H9 (cell line): ENCODE data around the gene PRDX3. TPM values are rescaled to one million over a fixed set of nuclear protein-coding genes. Genes with fewer than 3 reads are reported as not detected.

Experiments used
- DNase-seq: peaks from one replicate; pipeline ENCODE4 v3.0.0-alpha.2; 2017
- H2AFZ ChIP-seq: one replicate; pipeline ENCODE4 v1.6.1; 2013; ENCODE audit warnings: mild to moderate bottlenecking, low read length, control low read depth, moderate library complexity
- H2AK5ac ChIP-seq: 2 replicates; pipeline ENCODE4 v1.6.1; 2013; ENCODE audit warnings: low read length, control low read depth, mixed read lengths; ENCODE audit not compliant: insufficient read length
- H2BK120ac ChIP-seq: one replicate; pipeline ENCODE4 v1.6.1; 2013; ENCODE audit warnings: low read depth, mild to moderate bottlenecking, low read length, control low read depth, inconsistent platforms; ENCODE audit not compliant: poor library complexity, severe bottlenecking
- H2BK12ac ChIP-seq: 2 replicates; pipeline ENCODE4 v1.6.1; 2013; ENCODE audit warnings: low read length, control low read depth, mixed read lengths, low read depth; ENCODE audit not compliant: insufficient read length
- H2BK15ac ChIP-seq: 2 replicates; pipeline ENCODE4 v1.6.1; 2013; ENCODE audit warnings: low read depth, low read length, control low read depth
- H2BK20ac ChIP-seq: one replicate; pipeline ENCODE4 v1.6.1; 2013; ENCODE audit warnings: low read depth, mild to moderate bottlenecking, low read length, control low read depth, inconsistent platforms; ENCODE audit not compliant: poor library complexity, severe bottlenecking
- H2BK5ac ChIP-seq: 2 replicates; pipeline ENCODE4 v1.6.1; 2013; ENCODE audit warnings: low read length, control low read depth, mixed read lengths; ENCODE audit not compliant: insufficient read length
- H3K14ac ChIP-seq: 2 replicates; pipeline ENCODE4 v1.6.1; 2013; ENCODE audit warnings: low read length, control low read depth; ENCODE audit not compliant: insufficient read depth
- H3K18ac ChIP-seq: 2 replicates; pipeline ENCODE4 v1.6.1; 2013; ENCODE audit warnings: low read depth, mild to moderate bottlenecking, mixed read lengths, low read length, control low read depth; ENCODE audit not compliant: insufficient read length
- H3K23ac ChIP-seq: 2 replicates; pipeline ENCODE4 v1.6.1; 2013; ENCODE audit warnings: low read length, control low read depth, mixed read lengths, low read depth; ENCODE audit not compliant: insufficient read length
- H3K23me2 ChIP-seq: 2 replicates; pipeline ENCODE4 v1.6.1; 2013; ENCODE audit warnings: low read depth, mild to moderate bottlenecking, mixed read lengths, low read length, control low read depth; ENCODE audit not compliant: insufficient read length, poor library complexity, severe bottlenecking
- H3K27ac ChIP-seq: 2 replicates; pipeline ENCODE4 v1.5.1; 2013; ENCODE audit warnings: low read length, control low read depth, mixed read lengths, low read depth; ENCODE audit not compliant: insufficient read length
- H3K27me3 ChIP-seq: 2 replicates; pipeline ENCODE4 v1.6.1; 2013; ENCODE audit warnings: low read length, control low read depth, inconsistent platforms; ENCODE audit not compliant: insufficient read depth
- H3K4ac ChIP-seq: 2 replicates; pipeline ENCODE4 v1.6.1; 2013; ENCODE audit warnings: low read depth, mild to moderate bottlenecking, control low read depth, inconsistent platforms, low read length, moderate library complexity
- H3K4me1 ChIP-seq: 2 replicates; pipeline ENCODE4 v1.6.1; 2013; ENCODE audit warnings: low read length, control low read depth, inconsistent platforms; ENCODE audit not compliant: insufficient read depth
- H3K4me2 ChIP-seq: 2 replicates; pipeline ENCODE4 v1.6.1; 2013; ENCODE audit warnings: low read length, control low read depth, mixed read lengths; ENCODE audit not compliant: insufficient read length, insufficient read depth
- H3K56ac ChIP-seq: 2 replicates; pipeline ENCODE4 v1.6.1; 2013; ENCODE audit warnings: low read depth, mild to moderate bottlenecking, mixed read lengths, low read length, control low read depth; ENCODE audit not compliant: insufficient read length
- H3K79me1 ChIP-seq: 2 replicates; pipeline ENCODE4 v1.6.1; 2013; ENCODE audit warnings: low read depth, mild to moderate bottlenecking, moderate library complexity, low read length, control low read depth, inconsistent platforms; ENCODE audit not compliant: insufficient read depth, poor library complexity, severe bottlenecking
- H3K79me2 ChIP-seq: 2 replicates; pipeline ENCODE4 v1.6.1; 2013; ENCODE audit warnings: low read length, control low read depth, inconsistent platforms; ENCODE audit not compliant: insufficient read depth
- H3K9ac ChIP-seq: 2 replicates; pipeline ENCODE4 v1.6.1; 2013; ENCODE audit warnings: low read length, control low read depth, mixed read lengths; ENCODE audit not compliant: insufficient read length; ENCODE audit errors: extremely low read depth
- H3K9me3 ChIP-seq: one replicate; pipeline ENCODE4 v1.6.1; 2013; ENCODE audit warnings: low read depth, low read length, inconsistent platforms; ENCODE audit not compliant: control insufficient read depth
- H3T11ph ChIP-seq: one replicate; pipeline ENCODE4 v1.6.1; 2013; ENCODE audit warnings: mild to moderate bottlenecking, low read length, control low read depth, inconsistent platforms
- H4K20me1 ChIP-seq: one replicate; pipeline ENCODE4 v1.6.1; 2013; ENCODE audit not compliant: control insufficient read depth, insufficient read length, insufficient read depth
- H4K5ac ChIP-seq: 2 replicates; pipeline ENCODE4 v1.6.1; 2013; ENCODE audit warnings: low read depth, mild to moderate bottlenecking, mixed read lengths, low read length, control low read depth; ENCODE audit not compliant: insufficient read length
- H4K8ac ChIP-seq: replicated peaks from 2 replicates; pipeline ENCODE4 v1.6.1; 2013; ENCODE audit warnings: low read length, control low read depth, mixed read lengths, low read depth; ENCODE audit not compliant: insufficient read length
- H4K91ac ChIP-seq: 2 replicates; pipeline ENCODE4 v1.6.1; 2013; ENCODE audit warnings: low read depth, mild to moderate bottlenecking, moderate library complexity, mixed read lengths, low read length, control low read depth; ENCODE audit not compliant: insufficient read length
- H3K27ac Mint-ChIP-seq, 3 experiments: 2 replicates in 2 of 3; 3 replicates in 1 of 3; pipeline ENCODE4 v1.8.0; 2020 to 2021; ENCODE audit warnings: mixed read lengths in 3 of 3, mild to moderate bottlenecking in 1 of 3, moderate library complexity in 1 of 3
- H3K27me3 Mint-ChIP-seq: 2 replicates; pipeline ENCODE4 v1.8.0; 2021; ENCODE audit warnings: low read depth, mild to moderate bottlenecking, moderate library complexity, mixed read lengths
- H3K36me3 Mint-ChIP-seq, 3 experiments: 2 replicates in 2 of 3; 3 replicates in 1 of 3; pipeline ENCODE4 v1.8.0; 2020 to 2021; ENCODE audit warnings: low read depth in 3 of 3, mixed read lengths in 3 of 3; ENCODE audit not compliant: insufficient read depth in 1 of 3
- H3K4me1 Mint-ChIP-seq, 2 experiments: 2 replicates each; pipeline ENCODE4 v1.8.0; 2020; ENCODE audit warnings: mixed read lengths in 2 of 2
- H3K4me3 Mint-ChIP-seq, 2 experiments: 2 replicates in 1 of 2; 3 replicates in 1 of 2; pipeline ENCODE4 v1.8.0; 2020 to 2021; ENCODE audit warnings: mild to moderate bottlenecking in 2 of 2, mixed read lengths in 2 of 2, moderate library complexity in 1 of 2
- H3K9me3 Mint-ChIP-seq, 2 experiments: 2 replicates in 1 of 2; 3 replicates in 1 of 2; pipeline ENCODE4 v1.8.0; 2020; ENCODE audit warnings: mild to moderate bottlenecking in 2 of 2, mixed read lengths in 2 of 2, moderate library complexity in 1 of 2
- CTCF ChIP-seq: fragments of 200-600 bp; sonication (generic); conservative IDR thresholded peaks from 3 replicates; pipeline ENCODE4 v1.8.0; 2021; ENCODE audit warnings: antibody characterized with exemption, mild to moderate bottlenecking
- WGBS: extraction: QIAGEN DNeasy Blood & Tissue Kit; methylation state at CpG from one replicate; pipeline ENCODE4 v1.1.7; 2013; ENCODE audit warnings: missing lambda C conversion rate, low lambda C conversion rate, mixed read lengths; ENCODE audit not compliant: insufficient read length; ENCODE audit errors: extremely low coverage; 5-methylcytosine and 5-hydroxymethylcytosine counted together
- total RNA-seq: library from RNA; stranded (reverse); gene quantifications from 2 replicates; pipeline ENCODE4 v1.2.1, GENCODE V29; 2021

PRDX3 gene
- total RNA-seq, 1 experiment from 2014 or later: 181 TPM

- H2BK12ac ChIP-seq: no peak overlapping the region
- no peaks in the 10 kb centered on the region for H3K9me3 Mint-ChIP-seq
- H4K5ac ChIP-seq: no peak overlapping the region
- no CpG with 5 or more reads among the region's 4 CpGs for WGBS
- H2BK20ac ChIP-seq: no peak overlapping the region
- H3K79me2 ChIP-seq: no peaks in the 10 kb centered on the region
- no peaks in the 10 kb centered on the region for H3K9me3 ChIP-seq
- no peaks in the 10 kb centered on the region for H4K20me1 ChIP-seq
- no peak overlapping the region for H4K8ac ChIP-seq
- no peak overlapping the region for H2BK120ac ChIP-seq
- H3K23ac ChIP-seq: no peak overlapping the region
- no peak overlapping the region for H2AFZ ChIP-seq
- H3K4me1 Mint-ChIP-seq: peaks cover 12 to 18% of the 10 kb centered on the region in 2 experiments
- H2BK15ac ChIP-seq: no peak overlapping the region
- H3K27me3 ChIP-seq: no peaks in the 10 kb centered on the region
- H3K18ac ChIP-seq: no peak overlapping the region
- no peak overlapping the region for H3K4ac ChIP-seq
- H3K79me1 ChIP-seq: no peaks in the 10 kb centered on the region
- H3K27me3 Mint-ChIP-seq: peaks cover 17% of the 10 kb centered on the region
- no peaks in the 10 kb centered on the region for H3K4me1 ChIP-seq
- H3K4me3 Mint-ChIP-seq: no peak overlapping the region
- no peak overlapping the region for H3K27ac ChIP-seq
- H3K14ac ChIP-seq: no peak overlapping the region
- no peak overlapping the region for H3K56ac ChIP-seq
- no peaks in the 10 kb centered on the region for H3K36me3 Mint-ChIP-seq
- no peak overlapping the region for H3K4me2 ChIP-seq
- no peak for DNase-seq
- H3T11ph ChIP-seq: no peak overlapping the region
- H3K27ac Mint-ChIP-seq: peak overlapping the region in 1 of 3 experiments; percentile 80; a peak in 1 of 7 replicates
- no peak overlapping the region for H3K9ac ChIP-seq
- H3K23me2 ChIP-seq: no peaks in the 10 kb centered on the region
- H4K91ac ChIP-seq: no peak overlapping the region
- no peak overlapping the region for H2BK5ac ChIP-seq
- H2AK5ac ChIP-seq: no peak overlapping the region
- TF ChIP-seq CTCF: no peak
These were observed 19.3 kb upstream of the PRDX3 start for GRCh38 chr10:119197921-119198320.
